ENCODE data around the gene ZNF283. TPM values are rescaled to one million over a fixed set of nuclear protein-coding genes. Genes with fewer than 3 reads are reported as not detected.
A peak's percentile ranks its signal among the peaks of the same experiment; 100 is the strongest.

Gene ZNF283
- 3.7 and 4.0 TPM in 2 replicates for polyA plus RNA-seq (2013)

- Histone ChIP-seq H3K27me3 (ENCODE audit: insufficient read depth, low read length) (no peaks in the 10 kb centered on the region), H3K79me2 (ENCODE audit: control insufficient read depth, insufficient read depth, low read length, poor library complexity) (no peaks in the 10 kb centered on the region), H3K4me3 (ENCODE audit: low read depth, low read length) (peak within 1 kb of the TSS; percentile 85), H2BK5ac (ENCODE audit: low read depth, low read length, poor library complexity) (peak within 1 kb of the TSS; percentile 12), H3K4ac (ENCODE audit: low read depth, low read length) (peak within 1 kb of the TSS; percentile 65), H2BK12ac (ENCODE audit: low read length) (no peak within 1 kb of the TSS), H3K23ac (ENCODE audit: low read length) (no peak within 1 kb of the TSS), H2AK5ac (ENCODE audit: low read length) (no peak within 1 kb of the TSS), H3K9ac (ENCODE audit: low read length) (peak within 1 kb of the TSS; percentile 82), H3K4me2 (ENCODE audit: low read length) (peak within 1 kb of the TSS; percentile 70), H3K36me3 (ENCODE audit: control insufficient read depth in 1 of 2, insufficient read depth in 2 of 2, low read length in 2 of 2) (peaks cover 9 to 11% of the 10 kb centered on the region in 2 experiments), H4K12ac (ENCODE audit: low read depth, low read length) (peak within 1 kb of the TSS; percentile 57), H3K4me1 (ENCODE audit: control insufficient read depth in 1 of 2, insufficient read depth in 2 of 2, low read length in 2 of 2) (peaks cover 3 to 4% of the 10 kb centered on the region in 2 experiments), H2AFZ (ENCODE audit: insufficient read depth, low read length, poor library complexity) (peak within 1 kb of the TSS; percentile 69), H4K8ac (ENCODE audit: low read depth, low read length) (peak within 1 kb of the TSS; percentile 91), H2BK120ac (ENCODE audit: insufficient read depth, low read length, poor library complexity) (no peak within 1 kb of the TSS), H3K9me3 (ENCODE audit: insufficient read depth, low read depth, low read length) (peaks cover 2% of the 10 kb centered on the region), H3K79me1 (ENCODE audit: low read length) (peaks cover 3% of the 10 kb centered on the region), H3K14ac (ENCODE audit: low read length) (no peak within 1 kb of the TSS), H3K27ac (ENCODE audit: low read depth, low read length) (no peak within 1 kb of the TSS), H4K91ac (ENCODE audit: low read depth, low read length) (peak within 1 kb of the TSS; percentile 50), H3K18ac (ENCODE audit: low read length) (peak within 1 kb of the TSS; percentile 92)
- WGBS (ENCODE audit: extremely low coverage, insufficient coverage, insufficient read length): no CpG with 5 or more reads among the region's 46 CpGs
- peak; percentile 90 to 94 for DNase-seq
Measured at GRCh38 chr19:43826787-43827754, at the start of gene ZNF283. ZNF283 (plus strand) TSS chr19:43827321; CDS start chr19:43833505, 6,184 bp downstream.

GRCh38 chr19:43778651-43779050 lies 48.5 kb upstream of the ZNF283 start:
- Histone ChIP-seq H3K27me3 (ENCODE audit: insufficient read depth, low read length) (peaks cover 5% of the 10 kb centered on the region), H4K8ac (ENCODE audit: low read depth, low read length) (no peak overlapping the region), H2BK12ac (ENCODE audit: low read length) (peak overlapping the region; percentile 21), H4K91ac (ENCODE audit: low read depth, low read length) (peak overlapping the region; percentile 53), H3K36me3 (ENCODE audit: control insufficient read depth in 1 of 2, insufficient read depth in 2 of 2, low read length in 2 of 2) (no peaks in the 10 kb centered on the region), H2BK5ac (ENCODE audit: low read depth, low read length, poor library complexity) (no peak overlapping the region), H2AFZ (ENCODE audit: insufficient read depth, low read length, poor library complexity) (no peak overlapping the region), H3K18ac (ENCODE audit: low read length) (peak overlapping the region; percentile 11), H3K27ac (ENCODE audit: low read depth, low read length) (no peak overlapping the region), H4K12ac (ENCODE audit: low read depth, low read length) (no peak overlapping the region), H3K79me1 (ENCODE audit: low read length) (peaks cover 26% of the 10 kb centered on the region), H3K14ac (ENCODE audit: low read length) (no peak overlapping the region), H3K4me2 (ENCODE audit: low read length) (no peak overlapping the region), H3K9ac (ENCODE audit: low read length) (no peak overlapping the region), H3K9me3 (ENCODE audit: insufficient read depth, low read depth, low read length) (peaks cover 12% of the 10 kb centered on the region), H3K4me3 (ENCODE audit: low read depth, low read length) (no peak overlapping the region), H2BK120ac (ENCODE audit: insufficient read depth, low read length, poor library complexity) (no peak overlapping the region), H3K23ac (ENCODE audit: low read length) (no peak overlapping the region), H2AK5ac (ENCODE audit: low read length) (no peak overlapping the region), H3K4me1 (ENCODE audit: control insufficient read depth in 1 of 2, insufficient read depth in 2 of 2, low read length in 2 of 2) (peaks cover 34 to 38% of the 10 kb centered on the region in 2 experiments), H3K4ac (ENCODE audit: low read depth, low read length) (no peak overlapping the region), H3K79me2 (ENCODE audit: control insufficient read depth, insufficient read depth, low read length, poor library complexity) (peaks cover 2% of the 10 kb centered on the region)
- WGBS (ENCODE audit: extremely low coverage, insufficient coverage, insufficient read length): no CpG with 5 or more reads among the region's 1 CpG
- DNase-seq: no peak

GRCh38 chr19:43779147-43779819 lies 47.8 kb upstream of the ZNF283 start:
- H2BK5ac ChIP-seq (ENCODE audit: low read depth, low read length, poor library complexity): peak overlapping the region; percentile 42
- peaks cover 34 to 37% of the 10 kb centered on the region in 2 experiments for H3K4me1 ChIP-seq (ENCODE audit: control insufficient read depth in 1 of 2, insufficient read depth in 2 of 2, low read length in 2 of 2)
- no peak overlapping the region for H4K12ac ChIP-seq (ENCODE audit: low read depth, low read length)
- peaks cover 12% of the 10 kb centered on the region for H3K9me3 ChIP-seq (ENCODE audit: insufficient read depth, low read depth, low read length)
- peak overlapping the region; percentile 12 for H3K4ac ChIP-seq (ENCODE audit: low read depth, low read length)
- no peak overlapping the region for H3K4me3 ChIP-seq (ENCODE audit: low read depth, low read length)
- H4K91ac ChIP-seq (ENCODE audit: low read depth, low read length): peak overlapping the region; percentile 87
- H4K8ac ChIP-seq (ENCODE audit: low read depth, low read length): peak overlapping the region; percentile 63
- DNase-seq: no peak
- H3K27me3 ChIP-seq (ENCODE audit: insufficient read depth, low read length): no peaks in the 10 kb centered on the region
- peaks cover 2% of the 10 kb centered on the region for H3K79me2 ChIP-seq (ENCODE audit: control insufficient read depth, insufficient read depth, low read length, poor library complexity)
- peak overlapping the region; percentile 62 for H3K14ac ChIP-seq (ENCODE audit: low read length)
- H2BK12ac ChIP-seq (ENCODE audit: low read length): peak overlapping the region; percentile 15
- peak overlapping the region; percentile 73 for H3K27ac ChIP-seq (ENCODE audit: low read depth, low read length)
- H3K23ac ChIP-seq (ENCODE audit: low read length): no peak overlapping the region
- peak overlapping the region; percentile 15 for H3K4me2 ChIP-seq (ENCODE audit: low read length)
- no peaks in the 10 kb centered on the region for H3K36me3 ChIP-seq (ENCODE audit: control insufficient read depth in 1 of 2, insufficient read depth in 2 of 2, low read length in 2 of 2)
- WGBS (ENCODE audit: extremely low coverage, insufficient coverage, insufficient read length): no CpG with 5 or more reads among the region's 16 CpGs
- no peak overlapping the region for H2AFZ ChIP-seq (ENCODE audit: insufficient read depth, low read length, poor library complexity)
- H3K18ac ChIP-seq (ENCODE audit: low read length): peak overlapping the region; percentile 50
- H2AK5ac ChIP-seq (ENCODE audit: low read length): peak overlapping the region; percentile 81
- no peak overlapping the region for H3K9ac ChIP-seq (ENCODE audit: low read length)
- H2BK120ac ChIP-seq (ENCODE audit: insufficient read depth, low read length, poor library complexity): peak overlapping the region; percentile 76
- H3K79me1 ChIP-seq (ENCODE audit: low read length): peaks cover 31% of the 10 kb centered on the region

- WGBS (ENCODE audit: extremely low coverage, insufficient coverage, insufficient read length): no CpG with 5 or more reads among the region's 3 CpGs
- H4K12ac ChIP-seq (ENCODE audit: low read depth, low read length): no peak overlapping the region
- H2AFZ ChIP-seq (ENCODE audit: insufficient read depth, low read length, poor library complexity): no peak overlapping the region
- no peak for DNase-seq
- no peaks in the 10 kb centered on the region for H3K27me3 ChIP-seq (ENCODE audit: insufficient read depth, low read length)
- H3K4ac ChIP-seq (ENCODE audit: low read depth, low read length): peak overlapping the region; percentile 17
- no peak overlapping the region for H2AK5ac ChIP-seq (ENCODE audit: low read length)
- peaks cover 10% of the 10 kb centered on the region for H3K9me3 ChIP-seq (ENCODE audit: insufficient read depth, low read depth, low read length)
- H2BK5ac ChIP-seq (ENCODE audit: low read depth, low read length, poor library complexity): peak overlapping the region; percentile 42
- no peak overlapping the region for H3K9ac ChIP-seq (ENCODE audit: low read length)
- H3K4me1 ChIP-seq (ENCODE audit: control insufficient read depth in 1 of 2, insufficient read depth in 2 of 2, low read length in 2 of 2): peaks cover 33 to 36% of the 10 kb centered on the region in 2 experiments
- peak overlapping the region; percentile 45 for H4K8ac ChIP-seq (ENCODE audit: low read depth, low read length)
- no peaks in the 10 kb centered on the region for H3K36me3 ChIP-seq (ENCODE audit: control insufficient read depth in 1 of 2, insufficient read depth in 2 of 2, low read length in 2 of 2)
- H2BK12ac ChIP-seq (ENCODE audit: low read length): no peak overlapping the region
- H3K14ac ChIP-seq (ENCODE audit: low read length): peak overlapping the region; percentile 40
- peak overlapping the region; percentile 15 for H3K4me2 ChIP-seq (ENCODE audit: low read length)
- peaks cover 2% of the 10 kb centered on the region for H3K79me2 ChIP-seq (ENCODE audit: control insufficient read depth, insufficient read depth, low read length, poor library complexity)
- peak overlapping the region; percentile 76 for H2BK120ac ChIP-seq (ENCODE audit: insufficient read depth, low read length, poor library complexity)
- peak overlapping the region; percentile 73 for H3K27ac ChIP-seq (ENCODE audit: low read depth, low read length)
- peaks cover 34% of the 10 kb centered on the region for H3K79me1 ChIP-seq (ENCODE audit: low read length)
- H3K23ac ChIP-seq (ENCODE audit: low read length): no peak overlapping the region
- H3K4me3 ChIP-seq (ENCODE audit: low read depth, low read length): no peak overlapping the region
- H3K18ac ChIP-seq (ENCODE audit: low read length): no peak overlapping the region
- peak overlapping the region; percentile 87 for H4K91ac ChIP-seq (ENCODE audit: low read depth, low read length)
Measured at GRCh38 chr19:43779820-43780219, 47.3 kb upstream of the ZNF283 start.
